ENCODE results near the gene ABCC6. TPM values are rescaled to one million over a fixed set of nuclear protein-coding genes. Genes with fewer than 3 reads are reported as not detected.
"Not testable (repeated sequence)": the region's sequence is repeated elsewhere in the genome, so short reads cannot be mapped to it uniquely, and the experiment has no call there.

ABCC6 gene
- polyA plus RNA-seq, 1 of the 3 experiments (the other 2 are of a cell fraction) = 0.71 TPM

DNA sequence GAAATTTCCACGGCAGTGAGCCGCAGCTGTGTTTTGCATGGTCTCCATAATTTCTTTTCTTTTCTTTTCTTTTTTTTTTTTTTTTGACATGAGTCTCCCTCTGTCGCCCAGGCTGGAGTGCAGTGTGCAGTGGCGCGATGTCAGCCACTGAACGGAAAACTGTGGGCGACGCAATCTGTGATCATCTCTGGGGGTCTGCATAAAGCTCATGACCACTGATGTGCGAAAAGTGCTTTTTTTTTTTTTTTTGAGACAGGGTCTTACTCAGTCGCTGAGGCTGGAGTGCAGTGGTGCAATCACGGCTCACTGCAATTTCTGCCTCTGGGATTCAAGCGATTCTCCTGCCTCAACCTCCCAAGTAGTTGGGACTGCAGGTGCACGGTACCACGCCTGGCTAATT is 117.6 kb downstream of the ABCC6 start:
- ChIA-PET CTCF (interaction anchor here (0.6 to 1.5 kb wide), 3 partner anchors 93 to 756 kb away, joined by 3 to 4 read pairs (median 3); no protein-coding TSS in a partner anchor), POLR2A (no interaction called here)
- Histone ChIP-seq H3K9ac (no peak overlapping the region), H3K27me3 (ENCODE audit: insufficient read depth) (no peaks in the 10 kb centered on the region), H3K9me3 (no peaks in the 10 kb centered on the region), H4K20me1 (ENCODE audit: insufficient read depth) (no peaks in the 10 kb centered on the region), H3K4me3 (ENCODE audit: low read depth in 2 of 2, low read length in 1 of 2) (no peak overlapping the region), H3K27ac (ENCODE audit: low read depth in 2 of 2, low read length in 1 of 2) (no peak overlapping the region), H3K4me1 (ENCODE audit: control insufficient read depth in 1 of 2, insufficient read depth in 2 of 2, low read depth in 1 of 2, low read length in 1 of 2) (no peaks in the 10 kb centered on the region), H3K9me2 (no peaks in the 10 kb centered on the region), H3F3A (replicated peaks; ENCODE audit: insufficient read depth) (no peaks in the 10 kb centered on the region), H3K36me3 (replicated peaks in 1 of 2; ENCODE audit: control insufficient read depth in 1 of 2, insufficient read depth in 2 of 2, low read length in 1 of 2) (peaks cover 20 to 22% of the 10 kb centered on the region in 2 experiments), H3K79me2 (ENCODE audit: insufficient read depth) (no peaks in the 10 kb centered on the region), H3K4me2 (no peak overlapping the region), H2AFZ (ENCODE audit: low read depth) (no peak overlapping the region)
- WGBS (ENCODE audit: low lambda C conversion rate) = 84% methylated on average over 14 of the region's 14 CpGs
- TF ChIP-seq POLR2AphosphoS5 (IDR thresholded peaks at IDR 0.05; ENCODE audit: low read depth, low read length) (no peak), TCF12 (IDR thresholded peaks at IDR 0.05) (no peak), FOXJ3 (CRISPR knock-in tag; IDR thresholded peaks at IDR 0.05) (no peak), RXRA (IDR thresholded peaks at IDR 0.05; ENCODE audit: borderline replicate concordance, low read depth) (no peak), CHD2 (IDR thresholded peaks at IDR 0.05; ENCODE audit: low read length, partially characterized antibody) (no peak), EZH2phosphoT487 (IDR thresholded peaks at IDR 0.05; ENCODE audit: borderline replicate concordance, low read depth) (no peak), EP300 (IDR thresholded peaks at IDR 0.05; ENCODE audit: borderline replicate concordance in 1 of 2, low read depth in 1 of 2, low read length in 1 of 2) (no peak), RCOR1 (IDR thresholded peaks at IDR 0.05; ENCODE audit: low read length) (no peak), SIN3A (IDR thresholded peaks at IDR 0.05; ENCODE audit: borderline replicate concordance, low read depth, low read length) (no peak), MEF2A (IDR thresholded peaks at IDR 0.05; ENCODE audit: borderline replicate concordance, low read depth) (no peak), PBX3 (IDR thresholded peaks at IDR 0.05) (no peak), GATA2 (CRISPR knock-in tag; IDR thresholded peaks at IDR 0.05) (no peak), FOSL2 (IDR thresholded peaks at IDR 0.05; ENCODE audit: borderline replicate concordance, low read depth) (no peak), NRF1 (IDR thresholded peaks at IDR 0.05; ENCODE audit: low read depth, low read length) (no peak)
- TF ChIP-seq, protein P1, sequence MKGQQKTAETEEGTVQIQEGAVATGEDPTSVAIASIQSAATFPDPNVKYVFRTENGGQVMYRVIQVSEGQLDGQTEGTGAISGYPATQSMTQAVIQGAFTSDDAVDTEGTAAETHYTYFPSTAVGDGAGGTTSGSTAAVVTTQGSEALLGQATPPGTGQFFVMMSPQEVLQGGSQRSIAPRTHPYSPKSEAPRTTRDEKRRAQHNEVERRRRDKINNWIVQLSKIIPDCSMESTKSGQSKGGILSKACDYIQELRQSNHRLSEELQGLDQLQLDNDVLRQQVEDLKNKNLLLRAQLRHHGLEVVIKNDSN (IDR thresholded peaks at IDR 0.05; ENCODE audit: borderline replicate concordance, low read depth) = no peak
- TF ChIP-seq, protein P2, sequence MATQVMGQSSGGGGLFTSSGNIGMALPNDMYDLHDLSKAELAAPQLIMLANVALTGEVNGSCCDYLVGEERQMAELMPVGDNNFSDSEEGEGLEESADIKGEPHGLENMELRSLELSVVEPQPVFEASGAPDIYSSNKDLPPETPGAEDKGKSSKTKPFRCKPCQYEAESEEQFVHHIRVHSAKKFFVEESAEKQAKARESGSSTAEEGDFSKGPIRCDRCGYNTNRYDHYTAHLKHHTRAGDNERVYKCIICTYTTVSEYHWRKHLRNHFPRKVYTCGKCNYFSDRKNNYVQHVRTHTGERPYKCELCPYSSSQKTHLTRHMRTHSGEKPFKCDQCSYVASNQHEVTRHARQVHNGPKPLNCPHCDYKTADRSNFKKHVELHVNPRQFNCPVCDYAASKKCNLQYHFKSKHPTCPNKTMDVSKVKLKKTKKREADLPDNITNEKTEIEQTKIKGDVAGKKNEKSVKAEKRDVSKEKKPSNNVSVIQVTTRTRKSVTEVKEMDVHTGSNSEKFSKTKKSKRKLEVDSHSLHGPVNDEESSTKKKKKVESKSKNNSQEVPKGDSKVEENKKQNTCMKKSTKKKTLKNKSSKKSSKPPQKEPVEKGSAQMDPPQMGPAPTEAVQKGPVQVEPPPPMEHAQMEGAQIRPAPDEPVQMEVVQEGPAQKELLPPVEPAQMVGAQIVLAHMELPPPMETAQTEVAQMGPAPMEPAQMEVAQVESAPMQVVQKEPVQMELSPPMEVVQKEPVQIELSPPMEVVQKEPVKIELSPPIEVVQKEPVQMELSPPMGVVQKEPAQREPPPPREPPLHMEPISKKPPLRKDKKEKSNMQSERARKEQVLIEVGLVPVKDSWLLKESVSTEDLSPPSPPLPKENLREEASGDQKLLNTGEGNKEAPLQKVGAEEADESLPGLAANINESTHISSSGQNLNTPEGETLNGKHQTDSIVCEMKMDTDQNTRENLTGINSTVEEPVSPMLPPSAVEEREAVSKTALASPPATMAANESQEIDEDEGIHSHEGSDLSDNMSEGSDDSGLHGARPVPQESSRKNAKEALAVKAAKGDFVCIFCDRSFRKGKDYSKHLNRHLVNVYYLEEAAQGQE (IDR thresholded peaks at IDR 0.05; ENCODE audit: low read depth, low read length) = no peak
- TF ChIP-seq, protein P3, sequence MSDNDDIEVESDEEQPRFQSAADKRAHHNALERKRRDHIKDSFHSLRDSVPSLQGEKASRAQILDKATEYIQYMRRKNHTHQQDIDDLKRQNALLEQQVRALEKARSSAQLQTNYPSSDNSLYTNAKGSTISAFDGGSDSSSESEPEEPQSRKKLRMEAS (IDR thresholded peaks at IDR 0.05; ENCODE audit: low read depth) = no peak
- no peak for DNase-seq

GRCh38 chr16:16104804-16105141 is 118.5 kb downstream of the ABCC6 start:
- CTCF ChIA-PET = interaction anchor here (1.5 kb wide), 1 partner anchor 349 kb away, joined by 3 read pairs; no protein-coding TSS in a partner anchor
- H3K27me3 ChIP-seq (ENCODE audit: insufficient read depth); H3K4me3 ChIP-seq (ENCODE audit: low read depth in 2 of 2, low read length in 1 of 2); H4K20me1 ChIP-seq (ENCODE audit: insufficient read depth); H2AFZ ChIP-seq (ENCODE audit: low read depth); H3K79me2 ChIP-seq (ENCODE audit: insufficient read depth); H3K27ac ChIP-seq (ENCODE audit: low read depth in 2 of 2, low read length in 1 of 2); H3K9ac ChIP-seq; H3K4me1 ChIP-seq (ENCODE audit: control insufficient read depth in 1 of 2, insufficient read depth in 2 of 2, low read depth in 1 of 2, low read length in 1 of 2); H3K9me3 ChIP-seq; H3K4me2 ChIP-seq; H3F3A ChIP-seq (replicated peaks; ENCODE audit: insufficient read depth); H3K9me2 ChIP-seq; DNase-seq: not testable (repeated sequence)
- WGBS (ENCODE audit: low lambda C conversion rate) = 100% methylated on average over 1 of the region's 21 CpGs
- peaks cover 22 to 24% of the 10 kb centered on the region in 2 experiments for H3K36me3 ChIP-seq (replicated peaks in 1 of 2; ENCODE audit: control insufficient read depth in 1 of 2, insufficient read depth in 2 of 2, low read length in 1 of 2)
- POLR2A ChIA-PET = interaction anchor here (0.6 kb wide), 1 partner anchor 412 kb away, joined by 3 read pairs; no protein-coding TSS in a partner anchor

DNA sequence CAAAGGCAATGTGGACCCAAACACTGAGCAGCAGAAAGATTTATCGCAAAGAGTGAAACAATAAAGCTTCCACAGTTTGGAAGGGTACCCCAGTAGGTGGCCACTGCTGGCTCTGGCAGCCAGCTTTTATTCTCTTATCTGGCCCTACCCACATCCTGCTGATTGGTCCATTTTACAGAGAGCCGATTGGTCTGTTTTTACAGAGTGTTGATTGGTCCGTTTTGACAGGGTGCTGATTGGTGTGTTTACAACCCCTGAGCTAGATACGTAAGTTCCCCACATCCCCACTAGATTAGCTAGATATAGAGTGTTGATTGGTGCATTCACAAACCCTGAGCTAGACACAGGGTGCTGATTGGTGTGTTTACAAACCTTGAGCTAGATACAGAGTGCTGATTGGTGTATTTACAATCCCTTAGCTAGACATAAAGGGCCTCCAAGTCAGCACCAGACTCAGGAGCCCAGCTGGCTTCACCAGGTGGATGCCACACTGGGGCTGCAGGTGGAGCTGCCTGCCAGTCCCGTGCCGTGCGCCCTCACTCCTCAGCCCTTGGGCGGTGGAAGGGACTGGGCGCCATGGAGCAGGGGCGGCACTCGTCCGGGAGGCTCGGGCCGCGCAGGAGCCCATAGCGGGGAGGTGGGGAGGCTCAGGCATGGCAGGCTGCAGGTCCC is 119.0 kb downstream of the ABCC6 start:
- H3K36me3 ChIP-seq (replicated peaks in 1 of 2; ENCODE audit: control insufficient read depth in 1 of 2, insufficient read depth in 2 of 2, low read length in 1 of 2) = peaks cover 21 to 25% of the 10 kb centered on the region in 2 experiments
- H3K4me3 ChIP-seq (ENCODE audit: low read depth in 2 of 2, low read length in 1 of 2); H3K4me2 ChIP-seq; H3K9me2 ChIP-seq; H3F3A ChIP-seq (replicated peaks; ENCODE audit: insufficient read depth); H4K20me1 ChIP-seq (ENCODE audit: insufficient read depth); H3K27ac ChIP-seq (ENCODE audit: low read depth in 2 of 2, low read length in 1 of 2); H3K79me2 ChIP-seq (ENCODE audit: insufficient read depth); H2AFZ ChIP-seq (ENCODE audit: low read depth); H3K27me3 ChIP-seq (ENCODE audit: insufficient read depth); H3K4me1 ChIP-seq (ENCODE audit: control insufficient read depth in 1 of 2, insufficient read depth in 2 of 2, low read depth in 1 of 2, low read length in 1 of 2); H3K9me3 ChIP-seq; DNase-seq; H3K9ac ChIP-seq: not testable (repeated sequence)
- CTCF ChIA-PET = interaction anchor here (1.5 kb wide), 1 partner anchor 348 kb away, joined by 3 read pairs; no protein-coding TSS in a partner anchor
- POLR2A ChIA-PET = interaction anchor here (0.6 kb wide), 2 partner anchors 362 to 412 kb away, joined by 3 read pairs; no protein-coding TSS in a partner anchor
- WGBS (ENCODE audit: low lambda C conversion rate) = 74% methylated on average over 4 of the region's 16 CpGs

All from SK-N-SH (cell line).